HTERT RPE-1 (cell line): ENCODE measurements around the gene PTN.
"Not testable (repeated sequence)": the region's sequence is repeated elsewhere in the genome, so short reads cannot be mapped to it uniquely, and the experiment has no call there.

Experiments
- in situ Hi-C: fragments of 300-500 bp; cut with MboI; formaldehyde crosslinking; loops from 4 replicates; pipeline ENCODE4 v1.14.3; 2020; ENCODE audit warnings: low sequenced_read_pairs

Gene PTN

GRCh38 chr7:137268001-137268865, 75.3 kb downstream of the PTN start:
- in situ Hi-C loops = not testable (repeated sequence)

GRCh38 chr7:137266764-137267163, 76.8 kb downstream of the PTN start:
- in situ Hi-C loops = no loop called here

GRCh38 chr7:137265480-137265879, 78.1 kb downstream of the PTN start:
- in situ Hi-C loops = not testable (repeated sequence)

- in situ Hi-C loops = no loop called here
Measured at GRCh38 chr7:137262599-137262998, 80.9 kb downstream of the PTN start.

GRCh38 chr7:137258552-137258951, 85.0 kb downstream of the PTN start:
- in situ Hi-C loops = no loop called here

GRCh38 chr7:137254766-137255165, 88.8 kb downstream of the PTN start:
- in situ Hi-C loops = no loop called here

GRCh38 chr7:137245890-137246289, 97.6 kb downstream of the PTN start:
- in situ Hi-C loops = no loop called here

- in situ Hi-C loops = no loop called here
Measured at GRCh38 chr7:137245186-137245585, 98.3 kb downstream of the PTN start.

- in situ Hi-C loops = no loop called here
Measured at GRCh38 chr7:137243741-137244140, 99.8 kb downstream of the PTN start.

- in situ Hi-C loops = no loop called here
Measured at GRCh38 chr7:137242616-137243015, 100.9 kb downstream of the PTN start.

GRCh38 chr7:137241655-137242360, 101.7 kb downstream of the PTN start:
- in situ Hi-C loops = no loop called here

- in situ Hi-C loops = not testable (repeated sequence)
Measured at GRCh38 chr7:137239186-137239585, 104.3 kb downstream of the PTN start.

- in situ Hi-C loops = no loop called here
Measured at GRCh38 chr7:137235434-137235833, 108.1 kb downstream of the PTN start.

- in situ Hi-C loops = no loop called here
Measured at GRCh38 chr7:137231167-137231566, 112.4 kb downstream of the PTN start.

- in situ Hi-C loops = no loop called here
Measured at GRCh38 chr7:137221467-137221866, 122.1 kb downstream of the PTN start.

GRCh38 chr7:137213744-137214143, 129.8 kb downstream of the PTN start:
- in situ Hi-C loops = no loop called here

GRCh38 chr7:137209151-137209817, 134.2 kb downstream of the PTN start:
- in situ Hi-C loops = no loop called here

GRCh38 chr7:137206770-137207169, 136.8 kb downstream of the PTN start:
- in situ Hi-C loops = no loop called here

GRCh38 chr7:137204246-137204645, 139.3 kb downstream of the PTN start:
- in situ Hi-C loops = no loop called here

GRCh38 chr7:137203351-137203750, 140.2 kb downstream of the PTN start:
- in situ Hi-C loops = no loop called here

- in situ Hi-C loops = no loop called here
Measured at GRCh38 chr7:137196648-137197047, 146.9 kb downstream of the PTN start.

GRCh38 chr7:137195996-137196395, 147.5 kb downstream of the PTN start:
- in situ Hi-C loops = no loop called here
